GM13977 (cell line): ENCODE data around the gene C1QTNF9.
"Not testable (repeated sequence)": the region's sequence is repeated elsewhere in the genome, so short reads cannot be mapped to it uniquely, and the experiment has no call there.

Experiments
- DNase-seq: peaks from one replicate; pipeline ENCODE4 v3.0.0; 2012; ENCODE audit warnings: low spot score
- CTCF ChIP-seq: IDR thresholded peaks from 2 replicates; pipeline ENCODE4 v1.5.1; 2012; ENCODE audit warnings: mild to moderate bottlenecking, control low read depth; ENCODE audit not compliant: insufficient read depth; ENCODE audit errors: extremely low read depth, missing control alignments
- in situ Hi-C: fragments of 300-500 bp; cut with MboI; formaldehyde crosslinking; loops from one replicate; pipeline ENCODE4 v1.12.0; 2022; ENCODE audit warnings: low sequenced_read_pairs, low pct_unique_long_range_greater_than_20kb, mixed read lengths, inconsistent platforms; ENCODE audit not compliant: unreplicated experiment

C1QTNF9 gene

DNA sequence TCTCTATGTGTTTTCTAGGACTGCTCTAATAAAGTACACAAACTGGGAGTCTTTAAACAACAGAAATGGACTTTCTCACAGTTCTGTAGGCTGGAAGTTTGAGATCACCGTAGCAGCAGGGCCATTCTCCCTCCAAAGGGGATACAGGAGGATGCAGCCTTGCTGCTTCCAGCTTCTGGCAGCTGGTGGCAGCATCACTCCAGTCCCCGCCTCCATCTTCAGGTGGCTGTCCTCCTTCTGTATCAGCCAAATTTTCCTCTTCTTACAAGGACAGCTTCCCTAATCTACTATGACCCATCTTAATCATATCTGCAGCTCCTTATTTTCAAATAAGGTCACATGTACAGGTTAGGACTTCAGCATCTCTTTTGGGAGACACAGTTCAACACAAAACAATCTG is 13.1 kb downstream of the C1QTNF9 start:
- DNase-seq, result not testable (repeated sequence)
- in situ Hi-C loops, result loop anchor here (5.0 kb wide), 1 partner anchor 430 kb away; no protein-coding TSS in a partner anchor

DNA sequence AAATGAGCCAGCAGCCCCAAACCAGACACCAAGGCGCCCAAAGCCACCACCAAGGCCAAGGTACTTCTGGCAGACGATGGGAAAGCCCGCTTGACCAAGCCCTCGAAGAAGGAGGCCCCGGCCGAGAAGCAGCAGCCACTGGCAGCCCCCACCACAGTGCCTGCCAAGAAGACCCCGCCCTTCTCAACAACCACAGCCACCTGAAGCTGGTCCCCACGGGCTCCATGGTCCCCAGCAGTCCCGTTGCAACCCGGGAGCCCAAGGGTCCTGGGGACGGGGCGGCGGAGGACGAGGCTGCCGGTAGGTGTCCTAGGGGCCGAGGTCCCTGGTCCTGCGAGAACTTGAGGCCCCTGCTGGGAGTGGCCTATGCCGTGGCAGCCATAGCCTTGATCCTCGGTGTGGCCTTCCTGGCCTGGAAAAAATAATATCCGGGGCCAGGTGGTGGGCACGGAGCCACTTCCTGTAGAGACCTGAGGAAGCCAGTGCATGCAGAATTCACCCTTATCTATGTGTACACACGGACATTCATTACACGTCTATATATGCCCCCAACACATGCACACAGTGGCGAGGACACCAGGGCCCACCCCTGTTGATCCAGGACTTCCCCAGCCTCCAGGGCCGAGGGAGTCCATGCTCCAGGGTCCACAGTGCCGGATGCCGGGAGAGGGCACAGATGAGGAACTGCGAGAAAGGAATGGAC is 13.8 kb downstream of the C1QTNF9 start:
- DNase-seq, result no peak
- in situ Hi-C loops, result loop anchor here (5.0 kb wide), 1 partner anchor 431 kb away; no protein-coding TSS in a partner anchor
- TF ChIP-seq CTCF, result no peak

GRCh38 chr13:24323739-24324075 is 14.3 kb downstream of the C1QTNF9 start:
- no peak for TF ChIP-seq CTCF
- DNase-seq, result no peak
- in situ Hi-C loops, result loop anchor here (5.0 kb wide), 1 partner anchor 431 kb away; no protein-coding TSS in a partner anchor

DNA sequence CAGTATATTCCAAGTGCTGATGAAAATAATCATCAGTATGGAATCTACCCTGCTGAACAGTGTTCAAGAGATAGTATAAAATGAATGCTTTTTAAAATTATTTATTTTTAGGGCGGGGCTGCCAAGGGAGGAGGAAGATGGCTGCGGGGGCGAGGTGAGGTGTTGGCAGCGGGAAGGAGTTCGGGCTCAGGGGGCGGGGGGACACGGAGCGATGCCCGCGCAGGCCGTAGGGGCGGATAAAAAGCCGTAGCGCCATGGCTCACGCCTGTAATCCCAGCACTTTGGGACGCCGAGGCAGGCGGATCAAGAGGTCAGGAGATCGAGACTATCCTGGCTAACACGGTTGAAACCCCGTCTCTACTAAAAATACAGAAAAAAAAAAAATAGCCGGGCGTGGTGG is 18.2 kb downstream of the C1QTNF9 start:
- in situ Hi-C loops, result not testable (repeated sequence)

DNA sequence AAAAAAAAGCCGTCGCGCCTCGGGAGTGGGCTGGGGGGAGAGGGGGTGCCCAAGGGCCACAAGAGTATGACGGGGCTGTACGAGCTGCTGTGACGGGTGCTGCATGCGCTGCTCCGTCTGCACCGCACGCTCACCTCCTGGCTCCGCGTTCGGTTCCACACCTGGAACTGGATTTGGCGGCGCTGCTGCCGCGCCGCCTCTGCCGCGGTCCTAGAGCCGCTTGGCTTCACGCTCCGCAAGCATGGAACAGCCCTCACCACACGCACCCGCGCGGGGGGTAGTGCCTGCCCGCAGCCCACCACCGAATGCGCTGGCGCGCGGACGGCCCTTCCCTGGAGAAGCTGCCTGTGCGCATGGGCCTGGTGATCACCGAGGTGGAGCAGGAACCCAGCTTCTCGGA is 18.8 kb downstream of the C1QTNF9 start:
- in situ Hi-C loops, result no loop called here
- TF ChIP-seq CTCF, result no peak
- no peak for DNase-seq

More for the DNA sequence above, 18.2 kb downstream of the C1QTNF9 start:
- not testable (repeated sequence) for DNase-seq

GRCh38 chr13:24338721-24339120 is 29.3 kb downstream of the C1QTNF9 start:
- in situ Hi-C loops, result no loop called here
- DNase-seq, result no peak
- no peak for TF ChIP-seq CTCF

- TF ChIP-seq CTCF, result no peak
- in situ Hi-C loops, result no loop called here
These were observed 30.7 kb downstream of the C1QTNF9 start for GRCh38 chr13:24339937-24340607.

More at GRCh38 chr13:24339937-24340607, 30.7 kb downstream of the C1QTNF9 start:
- DNase-seq, result no peak
